Measurements from ENCODE around the gene DLG1.

GRCh38 chr3:197249542-197249941, 48.9 kb downstream of the DLG1 start:
- TF ChIP-seq CTCF (IDR thresholded peaks at IDR 0.05) (no peak), POLR2AphosphoS5 (IDR thresholded peaks at IDR 0.05; ENCODE audit: low read depth, low read length) (no peak)
